Measurements from ENCODE around the gene KIF2C. TPM values are rescaled to one million over a fixed set of nuclear protein-coding genes. Genes with fewer than 3 reads are reported as not detected.

The KIF2C gene
- total and polyA plus RNA-seq, 2 experiments from 2014 or later: 5.8 to 6.7 TPM

DNA sequence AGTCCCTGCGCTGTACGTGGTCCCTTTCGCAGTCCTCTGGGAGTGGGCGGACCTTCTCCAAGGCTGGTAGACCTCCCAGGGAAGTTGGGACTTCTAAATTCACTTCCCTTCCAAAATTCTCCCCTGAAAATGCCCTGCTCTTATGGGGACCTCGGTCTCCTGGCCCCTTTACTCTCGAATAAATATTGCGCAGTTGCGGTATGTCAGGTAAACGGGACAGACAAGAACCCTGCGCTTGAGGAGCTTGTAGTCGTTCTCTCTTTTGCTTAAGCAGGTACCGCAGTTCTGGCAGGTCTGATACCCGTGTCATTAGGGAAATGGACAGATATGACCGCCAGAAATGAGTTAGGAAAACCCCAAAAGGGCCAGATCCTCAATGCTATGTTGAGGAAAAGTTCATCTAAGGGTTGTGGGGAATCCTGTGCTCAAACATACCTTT lies 561 bp downstream of the KIF2C start:
- WGBS (ENCODE audit: low lambda C conversion rate, missing lambda C conversion rate): 2% methylated on average over 14 of the region's 14 CpGs
- H3K4me1 ChIP-seq (ENCODE audit: insufficient read depth): peaks cover 3% of the 10 kb centered on the region
- no peaks in the 10 kb centered on the region for H3K27me3 ChIP-seq
- H3K9me3 ChIP-seq (ENCODE audit: low read depth): no peaks in the 10 kb centered on the region
- no peaks in the 10 kb centered on the region for H3K36me3 ChIP-seq (replicated peaks; ENCODE audit: insufficient read depth, low read depth)
- H3K4me2 ChIP-seq: peak overlapping the region; percentile 83
- H4K20me1 ChIP-seq (ENCODE audit: insufficient read depth, poor library complexity, severe bottlenecking): no peaks in the 10 kb centered on the region
- H2AFZ ChIP-seq: peak overlapping the region; percentile 51
- no peak overlapping the region for H3K27ac ChIP-seq
- H3K4me3 ChIP-seq: peak overlapping the region; percentile 43
- DNase-seq (ENCODE audit: low spot score): no peak
- no peaks in the 10 kb centered on the region for H3K9me2 ChIP-seq (replicated peaks; ENCODE audit: insufficient read depth)
- TF ChIP-seq EZH2phosphoT487 (IDR thresholded peaks at IDR 0.05; ENCODE audit: low read depth, severe bottlenecking, unreplicated experiment) (no peak), CTCF (IDR thresholded peaks at IDR 0.05; ENCODE audit: poor library complexity) (no peak), EZH2 (IDR thresholded peaks at IDR 0.05; ENCODE audit: borderline replicate concordance) (no peak)
- H3K79me2 ChIP-seq: peaks cover 10% of the 10 kb centered on the region

DNA sequence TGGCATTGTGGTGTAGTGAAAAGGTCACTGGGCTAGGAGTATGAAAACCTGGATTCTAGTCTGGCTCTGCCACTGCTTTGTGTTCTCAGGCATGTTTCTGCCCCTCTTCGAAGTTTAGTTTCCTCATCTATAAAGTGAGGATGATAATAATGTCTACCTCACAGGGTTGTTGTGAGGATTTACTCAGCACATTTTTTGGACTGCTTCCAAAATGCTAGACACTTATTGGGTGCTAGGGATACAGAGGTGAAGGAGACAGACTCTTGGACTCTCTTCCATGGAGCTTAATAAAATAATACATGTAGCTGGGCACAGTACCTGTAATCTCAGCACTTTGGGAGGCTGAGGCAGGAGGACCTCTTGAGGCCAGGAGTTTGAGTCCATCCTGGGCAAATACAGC lies 3.6 kb downstream of the KIF2C start:
- no peaks in the 10 kb centered on the region for H4K20me1 ChIP-seq (ENCODE audit: insufficient read depth, poor library complexity, severe bottlenecking)
- no peaks in the 10 kb centered on the region for H3K9me2 ChIP-seq (replicated peaks; ENCODE audit: insufficient read depth)
- no peak overlapping the region for H3K27ac ChIP-seq
- no peaks in the 10 kb centered on the region for H3K27me3 ChIP-seq
- DNase-seq (ENCODE audit: low spot score): no peak
- H3K4me2 ChIP-seq: no peak overlapping the region
- H3K4me1 ChIP-seq (ENCODE audit: insufficient read depth): peaks cover 3% of the 10 kb centered on the region
- no peak overlapping the region for H3K4me3 ChIP-seq
- peaks cover 10% of the 10 kb centered on the region for H3K79me2 ChIP-seq
- no peaks in the 10 kb centered on the region for H3K9me3 ChIP-seq (ENCODE audit: low read depth)
- H2AFZ ChIP-seq: no peak overlapping the region
- WGBS (ENCODE audit: low lambda C conversion rate, missing lambda C conversion rate): 96% methylated on average over 1 of the region's 1 CpG
- H3K36me3 ChIP-seq (replicated peaks; ENCODE audit: insufficient read depth, low read depth): no peaks in the 10 kb centered on the region
- TF ChIP-seq EZH2 (IDR thresholded peaks at IDR 0.05; ENCODE audit: borderline replicate concordance) (no peak), EZH2phosphoT487 (IDR thresholded peaks at IDR 0.05; ENCODE audit: low read depth, severe bottlenecking, unreplicated experiment) (no peak), CTCF (IDR thresholded peaks at IDR 0.05; ENCODE audit: poor library complexity) (no peak)

DNA sequence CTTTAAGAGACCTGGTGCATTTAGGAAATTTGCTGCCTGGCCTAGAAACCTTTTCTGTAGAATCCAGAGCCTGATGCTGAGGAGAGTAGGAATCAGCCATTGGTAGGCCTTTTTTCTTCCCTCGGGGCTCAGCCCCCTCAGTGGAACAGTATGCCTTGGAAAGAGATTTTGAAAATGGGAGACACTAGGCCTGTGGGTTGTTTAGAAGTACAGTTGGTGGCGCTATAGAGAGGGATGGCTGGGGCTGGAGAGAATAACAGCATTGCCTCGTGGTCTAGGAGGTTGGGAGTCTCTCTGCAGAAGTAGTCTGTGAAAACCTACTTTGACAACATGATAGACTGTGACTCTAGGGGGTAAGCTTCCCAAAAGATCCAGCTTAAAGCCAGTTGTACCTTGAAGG lies 8.2 kb downstream of the KIF2C start:
- 86% methylated on average over 3 of the region's 3 CpGs for WGBS (ENCODE audit: low lambda C conversion rate, missing lambda C conversion rate)
- no peak for DNase-seq (ENCODE audit: low spot score)
- H3K36me3 ChIP-seq (replicated peaks; ENCODE audit: insufficient read depth, low read depth): no peaks in the 10 kb centered on the region
- no peak overlapping the region for H2AFZ ChIP-seq
- TF ChIP-seq CTCF (IDR thresholded peaks at IDR 0.05; ENCODE audit: poor library complexity) (no peak), EZH2phosphoT487 (IDR thresholded peaks at IDR 0.05; ENCODE audit: low read depth, severe bottlenecking, unreplicated experiment) (no peak), EZH2 (IDR thresholded peaks at IDR 0.05; ENCODE audit: borderline replicate concordance) (no peak)
- no peak overlapping the region for H3K27ac ChIP-seq
- H3K4me3 ChIP-seq: no peak overlapping the region
- H4K20me1 ChIP-seq (ENCODE audit: insufficient read depth, poor library complexity, severe bottlenecking): no peaks in the 10 kb centered on the region
- no peaks in the 10 kb centered on the region for H3K9me2 ChIP-seq (replicated peaks; ENCODE audit: insufficient read depth)
- H3K4me1 ChIP-seq (ENCODE audit: insufficient read depth): no peaks in the 10 kb centered on the region
- H3K4me2 ChIP-seq: no peak overlapping the region
- H3K27me3 ChIP-seq: no peaks in the 10 kb centered on the region
- H3K79me2 ChIP-seq: no peaks in the 10 kb centered on the region
- no peaks in the 10 kb centered on the region for H3K9me3 ChIP-seq (ENCODE audit: low read depth)

DNA sequence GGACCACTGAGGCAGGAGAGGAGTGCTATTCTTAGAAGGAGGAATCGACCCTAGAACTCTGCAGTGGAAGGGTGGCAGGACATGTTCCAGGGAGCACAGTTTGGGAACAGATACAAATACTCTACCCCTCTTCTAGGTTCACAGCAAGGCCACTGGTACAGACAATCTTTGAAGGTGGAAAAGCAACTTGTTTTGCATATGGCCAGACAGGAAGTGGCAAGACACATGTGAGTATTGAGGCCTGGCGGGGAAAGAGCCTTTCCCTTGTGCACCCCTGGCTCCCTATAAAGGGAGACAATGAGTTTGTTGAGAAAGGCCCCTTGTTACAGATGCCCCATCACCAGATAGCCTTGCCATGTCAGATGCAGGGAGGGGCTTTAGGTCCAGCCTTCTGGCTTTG lies 17.8 kb downstream of the KIF2C start:
- no peak for TF ChIP-seq CTCF (IDR thresholded peaks at IDR 0.05; ENCODE audit: poor library complexity)
- TF ChIP-seq EZH2 (IDR thresholded peaks at IDR 0.05; ENCODE audit: borderline replicate concordance): no peak
- TF ChIP-seq EZH2phosphoT487 (IDR thresholded peaks at IDR 0.05; ENCODE audit: low read depth, severe bottlenecking, unreplicated experiment): no peak
- H3K4me1 ChIP-seq (ENCODE audit: insufficient read depth): no peaks in the 10 kb centered on the region
- H2AFZ ChIP-seq: no peak overlapping the region
- H3K27me3 ChIP-seq: no peaks in the 10 kb centered on the region
- H3K79me2 ChIP-seq: no peaks in the 10 kb centered on the region
- H3K4me2 ChIP-seq: no peak overlapping the region
- H3K4me3 ChIP-seq: no peak overlapping the region
- 98% methylated on average over 2 of the region's 2 CpGs for WGBS (ENCODE audit: low lambda C conversion rate, missing lambda C conversion rate)
- H3K9me2 ChIP-seq (replicated peaks; ENCODE audit: insufficient read depth): no peaks in the 10 kb centered on the region
- H3K9me3 ChIP-seq (ENCODE audit: low read depth): no peaks in the 10 kb centered on the region
- no peaks in the 10 kb centered on the region for H4K20me1 ChIP-seq (ENCODE audit: insufficient read depth, poor library complexity, severe bottlenecking)
- no peak overlapping the region for H3K27ac ChIP-seq
- DNase-seq (ENCODE audit: low spot score): no peak
- H3K36me3 ChIP-seq (replicated peaks; ENCODE audit: insufficient read depth, low read depth): no peaks in the 10 kb centered on the region

Measured in hepatocyte (in vitro differentiated cells).